HepG2 (cell line): ENCODE data around the gene EPC2. TPM values are rescaled to one million over a fixed set of nuclear protein-coding genes. Genes with fewer than 3 reads are reported as not detected.

ENCODE experiments used
- CBX1 ChIP-seq: IDR thresholded peaks from one replicate; pipeline ENCODE4 v1.6.1; 2016; ENCODE audit warnings: antibody characterized with exemption, low read depth
- CENPX ChIP-seq: sonication (generic); formaldehyde crosslinking; IDR thresholded peaks from 2 replicates; pipeline ENCODE4 v1.9.0; 2021; ENCODE audit warnings: mild to moderate bottlenecking, missing genetic modification reagents, moderate library complexity
- USF2 ChIP-seq, 2 experiments: sonication (generic) in 1 of 2; formaldehyde crosslinking in 1 of 2; IDR thresholded peaks; 2 replicates each; pipeline versions ENCODE4 v1.5.1 to v1.6.1; 2011 to 2020; ENCODE audit warnings: borderline replicate concordance in 1 of 2, low read depth in 1 of 2, low read length in 1 of 2, mild to moderate bottlenecking in 1 of 2, missing genetic modification reagents in 1 of 2, moderate library complexity in 1 of 2
- ZBTB38 ChIP-seq: sonication (generic); formaldehyde crosslinking; IDR thresholded peaks from 2 replicates; pipeline ENCODE4 v1.5.1; 2020; ENCODE audit warnings: mild to moderate bottlenecking, missing genetic modification reagents
- ZBTB44 ChIP-seq: sonication (generic); formaldehyde crosslinking; IDR thresholded peaks from 2 replicates; pipeline ENCODE4 v1.4.0; 2020; ENCODE audit warnings: missing genetic modification reagents
- ZMAT3 ChIP-seq: sonication (generic); formaldehyde crosslinking; conservative IDR thresholded peaks from 2 replicates; pipeline ENCODE4 v1.7.0; 2021; ENCODE audit warnings: missing genetic modification reagents
- ZNF407 ChIP-seq: sonication (generic); formaldehyde crosslinking; IDR thresholded peaks from one replicate; pipeline ENCODE4 v1.5.1; 2020; ENCODE audit warnings: mild to moderate bottlenecking, missing genetic modification reagents; ENCODE audit errors: not compliant biosample characterization
- ZNF720 ChIP-seq: sonication (generic); formaldehyde crosslinking; IDR thresholded peaks from 2 replicates; pipeline ENCODE4 v1.4.0; 2020; ENCODE audit warnings: missing genetic modification reagents
- ZSCAN31 ChIP-seq: sonication (generic); formaldehyde crosslinking; IDR thresholded peaks from 2 replicates; pipeline ENCODE4 v1.5.0; 2020; ENCODE audit warnings: low read depth, mild to moderate bottlenecking, missing genetic modification reagents
- polyA plus RNA-seq, 8 experiments: library from polyadenylated mRNA; depleted of rRNA in 3 of 8; stranded (reverse) in 7 of 8; unstranded in 1 of 8; fragments of >200 nt; fragmentation: Illumina TruSeq in 4 of 8; extraction: Trizol in 4 of 8; gene quantifications; 2 replicates each; pipeline versions ENCODE4 v1.2.1 to v1.2.3, GENCODE V29; 2011 to 2016; ENCODE audit warnings: low read depth in 4 of 8, missing spikeins in 1 of 8, mixed read lengths in 1 of 8; ENCODE audit not compliant: insufficient read depth in 1 of 8
- total RNA-seq, 5 experiments: library from RNA; depleted of rRNA; stranded (reverse); fragments of >200 nt; fragmentation: Illumina TruSeq; extraction: Trizol; gene quantifications; 2 replicates each; pipeline ENCODE4 v1.2.3, GENCODE V29; 2016; ENCODE audit warnings: low read depth in 1 of 5
- TF ChIP-seq, protein P1 (sequence below): sonication (generic); formaldehyde crosslinking; IDR thresholded peaks from 2 replicates; pipeline ENCODE4 v1.4.0; 2020; ENCODE audit warnings: missing genetic modification reagents

EPC2 gene
- total and polyA plus RNA-seq, 2 of the 13 experiments (the other 11 are each of a cell fraction or from before 2014, with no cell fraction given): 20.5 to 22.0 TPM

- no peak for TF ChIP-seq USF2 (IDR thresholded peaks at IDR 0.05; ENCODE audit: low read depth, low read length)
- TF ChIP-seq USF2 (CRISPR knock-in tag; IDR thresholded peaks at IDR 0.05; ENCODE audit: borderline replicate concordance): no peak
- TF ChIP-seq ZBTB44: no peak
- peak; percentile 42 for TF ChIP-seq ZSCAN31 (CRISPR knock-in tag)
- no peak for TF ChIP-seq CENPX (CRISPR knock-in tag)
- no peak for TF ChIP-seq ZMAT3 (CRISPR knock-in tag)
- TF ChIP-seq ZNF407: peak; percentile 89
- peak; percentile 54; the same call in 1 of the 2 replicates for TF ChIP-seq ZBTB38 (CRISPR knock-in tag)
- TF ChIP-seq, protein P1, sequence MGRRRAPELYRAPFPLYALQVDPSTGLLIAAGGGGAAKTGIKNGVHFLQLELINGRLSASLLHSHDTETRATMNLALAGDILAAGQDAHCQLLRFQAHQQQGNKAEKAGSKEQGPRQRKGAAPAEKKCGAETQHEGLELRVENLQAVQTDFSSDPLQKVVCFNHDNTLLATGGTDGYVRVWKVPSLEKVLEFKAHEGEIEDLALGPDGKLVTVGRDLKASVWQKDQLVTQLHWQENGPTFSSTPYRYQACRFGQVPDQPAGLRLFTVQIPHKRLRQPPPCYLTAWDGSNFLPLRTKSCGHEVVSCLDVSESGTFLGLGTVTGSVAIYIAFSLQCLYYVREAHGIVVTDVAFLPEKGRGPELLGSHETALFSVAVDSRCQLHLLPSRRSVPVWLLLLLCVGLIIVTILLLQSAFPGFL (CRISPR knock-in tag): peak; percentile 27; the same call in 1 of the 2 replicates
- peak; percentile 25 for TF ChIP-seq CBX1
- TF ChIP-seq ZNF720 (CRISPR knock-in tag): 0 out of 2 replicates have a peak, but pooled peaks have one; percentile 47
Measured at GRCh38 chr2:148643998-148644882, at the start of gene EPC2 (continued).
